ENCODE data around the gene TRIM40.
"Not testable (repeated sequence)": the region's sequence is repeated elsewhere in the genome, so short reads cannot be mapped to it uniquely, and the experiment has no call there.

Gene TRIM40

GRCh38 chr6:30163090-30163917 is 27.4 kb downstream of the TRIM40 start, which contains the start of gene TRIM15:
Gene TRIM15, plus strand, starts transcription at chr6:30163546. Its CDS starts 139 bp downstream, at chr6:30163685.
- DNase-seq (ENCODE audit: low read depth) = no peak

GRCh38 chr6:30163918-30164654 is 28.1 kb downstream of the TRIM40 start:
- no peak for DNase-seq (ENCODE audit: low read depth)

- no peak for DNase-seq (ENCODE audit: low read depth)
Measured at GRCh38 chr6:30164714-30165113, 28.8 kb downstream of the TRIM40 start.

- DNase-seq (ENCODE audit: low read depth) = not testable (repeated sequence)
Measured at GRCh38 chr6:30165238-30165637, 29.3 kb downstream of the TRIM40 start.

GRCh38 chr6:30167101-30167500 is 31.2 kb downstream of the TRIM40 start:
- DNase-seq (ENCODE audit: low read depth) = no peak

- DNase-seq (ENCODE audit: low read depth) = no peak
Measured at GRCh38 chr6:30168741-30169140, 32.8 kb downstream of the TRIM40 start.

- peak; percentile 65 for DNase-seq (ENCODE audit: low read depth)
Measured at GRCh38 chr6:30169658-30170614, 34.0 kb downstream of the TRIM40 start.

- DNase-seq (ENCODE audit: low read depth) = no peak
Measured at GRCh38 chr6:30171677-30172471, 35.9 kb downstream of the TRIM40 start.

- peak; percentile 44 for DNase-seq (ENCODE audit: low read depth)
Measured at GRCh38 chr6:30172681-30173080, 36.7 kb downstream of the TRIM40 start.

- no peak for DNase-seq (ENCODE audit: low read depth)
Measured at GRCh38 chr6:30175765-30176164, 39.8 kb downstream of the TRIM40 start.

GRCh38 chr6:30178837-30179236 is 42.9 kb downstream of the TRIM40 start:
- no peak for DNase-seq (ENCODE audit: low read depth)

- no peak for DNase-seq (ENCODE audit: low read depth)
Measured at GRCh38 chr6:30180145-30180544, 44.2 kb downstream of the TRIM40 start.

- DNase-seq (ENCODE audit: low read depth) = no peak
Measured at GRCh38 chr6:30184417-30185031, 48.6 kb downstream of the TRIM40 start.

GRCh38 chr6:30185846-30186484 is 50.0 kb downstream of the TRIM40 start:
- no peak for DNase-seq (ENCODE audit: low read depth)

GRCh38 chr6:30188541-30188940 is 52.6 kb downstream of the TRIM40 start:
- no peak for DNase-seq (ENCODE audit: low read depth)

- DNase-seq (ENCODE audit: low read depth) = peak; percentile 7
Measured at GRCh38 chr6:30192076-30192475, 56.1 kb downstream of the TRIM40 start.

GRCh38 chr6:30194797-30195690 is 59.1 kb downstream of the TRIM40 start:
- DNase-seq (ENCODE audit: low read depth) = peak; percentile 41

GRCh38 chr6:30195951-30196350 is 60.0 kb downstream of the TRIM40 start:
- DNase-seq (ENCODE audit: low read depth) = no peak

GRCh38 chr6:30196376-30196775 is 60.4 kb downstream of the TRIM40 start:
- no peak for DNase-seq (ENCODE audit: low read depth)

Data from EH (cell line).